ENCODE results near the gene CCDC12.

CCDC12 gene

DNA sequence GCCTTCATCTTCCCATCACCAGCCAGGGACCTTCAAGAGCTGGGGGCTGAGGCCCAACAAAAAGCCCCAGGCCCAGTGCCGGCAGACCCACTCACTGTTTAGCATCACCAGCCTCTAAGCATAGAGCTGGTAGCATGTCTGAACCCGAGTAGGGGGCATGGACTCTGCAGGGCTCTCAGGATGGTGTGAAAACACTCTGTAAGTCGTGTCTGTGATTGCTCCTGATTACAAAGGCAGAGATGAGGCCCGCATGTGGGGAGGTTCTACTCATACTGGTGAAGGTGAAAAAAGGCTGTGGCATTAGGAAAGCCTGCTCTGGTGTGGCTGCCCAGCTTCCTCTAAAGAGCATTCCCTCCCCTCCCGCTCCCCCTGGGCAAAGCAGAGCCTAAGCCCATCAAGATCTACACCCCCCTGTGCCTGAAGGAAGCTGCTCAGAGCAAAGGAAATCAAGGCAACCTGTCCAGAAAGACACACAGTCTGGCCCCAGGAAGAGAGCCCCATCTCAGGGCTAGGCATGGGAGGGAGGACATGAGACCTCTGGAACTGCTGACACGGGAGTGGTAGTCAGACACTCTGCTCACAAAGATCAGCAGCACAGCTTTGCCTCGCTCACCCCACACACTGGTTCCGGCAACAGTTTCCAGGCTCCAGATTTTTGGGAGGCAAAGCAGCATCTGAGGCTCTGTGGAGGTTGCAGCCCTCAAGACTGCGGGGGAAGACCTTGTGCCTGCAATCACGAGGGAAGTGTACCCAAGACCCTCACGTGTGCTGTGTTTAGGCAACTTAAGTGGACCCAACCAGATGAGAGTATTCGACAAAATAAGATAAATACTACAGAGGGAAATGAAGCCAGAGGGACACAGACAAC lies 36.7 kb downstream of the CCDC12 start:
- TF ChIP-seq FOXP2 (optimal IDR thresholded peaks at IDR 0.05; ENCODE audit: control extremely low read depth, extremely low read length, insufficient read depth) (no peak), EZH2 (IDR thresholded peaks at IDR 0.05) (no peak), POLR2AphosphoS5 (IDR thresholded peaks at IDR 0.05; ENCODE audit: borderline replicate concordance, low read depth, low read length) (no peak)
- Histone ChIP-seq H3K4me3 (no peak overlapping the region), H3K9ac (ENCODE audit: insufficient read length) (no peak overlapping the region), H3K27ac (no peak overlapping the region), H3K9me3 (ENCODE audit: low read depth, low read length) (no peaks in the 10 kb centered on the region), H3K36me3 (ENCODE audit: insufficient read depth, low read length) (no peaks in the 10 kb centered on the region; the same call in 1 of the 2 replicates)
- DNase-seq (ENCODE audit: low read depth, low spot score) = no peak

DNA sequence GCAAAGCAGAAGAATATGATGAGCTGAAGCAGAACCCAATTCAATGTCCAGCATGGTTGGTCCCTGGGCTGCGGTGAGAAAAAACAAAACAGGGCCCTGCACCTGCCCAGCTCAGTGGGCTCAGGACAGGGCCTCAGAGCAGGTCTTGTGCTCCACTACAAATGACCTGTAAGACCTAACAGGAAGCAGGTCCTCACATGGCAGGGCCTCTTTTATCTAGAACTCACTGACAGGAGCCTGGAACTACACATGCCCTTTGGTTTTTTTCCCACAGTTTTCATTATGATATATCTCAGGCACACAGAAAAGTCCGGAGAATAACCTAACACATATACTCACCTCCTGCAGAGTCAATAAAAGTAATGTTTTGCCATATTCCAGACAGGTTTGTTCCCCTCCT lies 38.4 kb downstream of the CCDC12 start:
- no peak for DNase-seq (ENCODE audit: low read depth, low spot score)
- Histone ChIP-seq H3K4me3 (no peak overlapping the region), H3K9me3 (ENCODE audit: low read depth, low read length) (no peaks in the 10 kb centered on the region), H3K9ac (ENCODE audit: insufficient read length) (no peak overlapping the region), H3K36me3 (ENCODE audit: insufficient read depth, low read length) (no peaks in the 10 kb centered on the region; the same call in 1 of the 2 replicates), H3K27ac (no peak overlapping the region)
- TF ChIP-seq POLR2AphosphoS5 (IDR thresholded peaks at IDR 0.05; ENCODE audit: borderline replicate concordance, low read depth, low read length) = no peak
- TF ChIP-seq EZH2 (IDR thresholded peaks at IDR 0.05) = no peak
- TF ChIP-seq FOXP2 (optimal IDR thresholded peaks at IDR 0.05; ENCODE audit: control extremely low read depth, extremely low read length, insufficient read depth) = no peak

DNA sequence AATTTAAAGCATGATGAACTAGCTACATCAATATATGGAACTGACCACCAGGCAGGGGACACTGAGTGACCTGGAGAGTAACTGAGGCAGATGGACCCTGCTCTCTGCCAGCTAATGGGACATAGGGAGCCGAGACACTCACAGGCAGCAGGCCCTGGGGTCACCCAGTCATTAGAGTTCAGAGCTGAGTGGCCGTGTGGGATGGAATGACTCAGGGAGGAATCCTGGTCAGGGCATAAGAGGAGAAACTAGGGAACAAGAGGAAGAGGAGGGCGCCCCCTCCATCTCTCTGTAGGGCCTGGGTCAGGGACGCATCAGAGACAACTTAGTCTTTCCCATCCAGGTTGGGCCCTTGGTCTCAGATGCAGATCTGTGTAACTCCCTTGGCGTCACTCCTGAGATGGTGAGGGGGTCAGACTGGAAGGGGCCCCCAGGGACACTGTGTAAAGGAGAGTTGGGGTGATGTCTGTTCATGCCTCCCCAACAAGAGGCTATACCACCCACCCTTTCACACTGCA lies 39.8 kb downstream of the CCDC12 start:
- no peak overlapping the region for H3K9ac ChIP-seq (ENCODE audit: insufficient read length)
- H3K4me3 ChIP-seq = no peak overlapping the region
- no peaks in the 10 kb centered on the region for H3K9me3 ChIP-seq (ENCODE audit: low read depth, low read length)
- no peak overlapping the region for H3K27ac ChIP-seq
- H3K36me3 ChIP-seq (ENCODE audit: insufficient read depth, low read length) = no peaks in the 10 kb centered on the region; the same call in 1 of the 2 replicates
- TF ChIP-seq EZH2 (IDR thresholded peaks at IDR 0.05) (no peak), POLR2AphosphoS5 (IDR thresholded peaks at IDR 0.05; ENCODE audit: borderline replicate concordance, low read depth, low read length) (no peak), FOXP2 (optimal IDR thresholded peaks at IDR 0.05; ENCODE audit: control extremely low read depth, extremely low read length, insufficient read depth) (no peak)
- DNase-seq (ENCODE audit: low read depth, low spot score) = no peak

DNA sequence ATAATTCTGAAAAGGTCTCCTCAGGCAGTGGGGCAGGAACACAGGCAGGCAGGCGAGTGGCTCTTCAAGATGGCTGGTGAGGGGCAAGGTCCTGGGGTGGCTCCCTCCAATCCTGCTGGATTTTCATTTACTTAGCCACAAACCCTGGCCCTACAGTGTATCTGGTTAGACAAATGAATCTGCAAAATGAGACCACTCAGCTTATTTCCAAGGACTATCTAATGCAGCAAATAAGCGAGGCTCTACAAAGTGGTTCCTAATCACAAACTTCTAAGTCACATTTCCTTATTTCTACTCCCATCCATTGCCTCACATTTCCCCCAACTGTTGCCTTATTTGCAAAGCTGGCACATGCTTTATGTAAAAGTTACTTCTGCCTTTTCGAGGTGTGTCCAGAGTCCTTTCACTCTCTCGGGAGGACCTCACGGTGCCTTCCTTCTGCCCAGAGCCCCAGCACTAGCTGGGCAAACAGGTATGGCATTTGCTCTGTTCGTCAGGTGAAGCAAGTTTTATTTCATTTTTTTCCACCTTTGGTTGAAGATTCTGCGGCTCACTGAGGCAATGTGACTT lies 40.5 kb downstream of the CCDC12 start:
- no peak overlapping the region for H3K9ac ChIP-seq (ENCODE audit: insufficient read length)
- DNase-seq (ENCODE audit: low read depth, low spot score) = no peak
- H3K4me3 ChIP-seq = no peak overlapping the region
- H3K36me3 ChIP-seq (ENCODE audit: insufficient read depth, low read length) = no peaks in the 10 kb centered on the region; the same call in 1 of the 2 replicates
- H3K9me3 ChIP-seq (ENCODE audit: low read depth, low read length) = no peaks in the 10 kb centered on the region
- H3K27ac ChIP-seq = peak overlapping the region; percentile 31; the same call in 1 of the 2 replicates
- TF ChIP-seq FOXP2 (optimal IDR thresholded peaks at IDR 0.05; ENCODE audit: control extremely low read depth, extremely low read length, insufficient read depth) = no peak
- no peak for TF ChIP-seq EZH2 (IDR thresholded peaks at IDR 0.05)
- no peak for TF ChIP-seq POLR2AphosphoS5 (IDR thresholded peaks at IDR 0.05; ENCODE audit: borderline replicate concordance, low read depth, low read length)

DNA sequence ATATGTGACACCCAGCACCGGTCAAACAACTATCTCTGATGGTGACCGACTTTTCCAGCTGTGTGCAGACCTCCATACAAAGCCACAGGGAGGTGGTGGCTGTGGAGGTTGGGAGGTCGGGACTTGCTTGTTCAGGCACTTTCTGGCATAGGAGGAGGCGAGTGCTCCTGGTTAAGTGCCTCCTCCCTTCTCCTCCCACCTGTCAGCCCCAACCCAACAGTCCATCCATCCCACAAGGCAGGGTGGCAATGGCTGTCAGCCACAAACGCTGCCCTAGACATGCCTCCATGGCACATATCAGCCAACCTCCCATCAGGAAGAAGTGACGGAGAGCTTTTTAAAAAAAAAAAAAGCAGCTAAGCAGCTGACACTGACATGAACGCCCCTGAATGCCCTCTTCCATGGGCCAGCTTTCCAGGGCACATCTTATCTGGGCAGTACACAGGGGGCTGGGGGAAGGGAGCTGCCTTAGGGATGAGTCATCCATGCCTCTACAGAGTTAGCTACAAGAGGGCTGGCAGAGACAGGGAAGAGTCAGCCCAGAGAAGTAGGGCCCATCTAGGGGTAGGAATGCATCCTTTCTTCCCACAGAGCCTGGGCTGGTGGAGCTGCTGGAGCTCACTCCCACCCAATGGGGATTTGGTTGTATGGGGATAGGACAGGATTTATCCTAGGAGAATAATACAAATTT lies 41.2 kb downstream of the CCDC12 start:
- Histone ChIP-seq H3K9ac (ENCODE audit: insufficient read length) (no peak overlapping the region), H3K4me3 (no peak overlapping the region), H3K27ac (peak overlapping the region; percentile 31; the same call in 1 of the 2 replicates), H3K9me3 (ENCODE audit: low read depth, low read length) (no peaks in the 10 kb centered on the region), H3K36me3 (ENCODE audit: insufficient read depth, low read length) (no peaks in the 10 kb centered on the region; the same call in 1 of the 2 replicates)
- TF ChIP-seq EZH2 (IDR thresholded peaks at IDR 0.05) (no peak), POLR2AphosphoS5 (IDR thresholded peaks at IDR 0.05; ENCODE audit: borderline replicate concordance, low read depth, low read length) (no peak), FOXP2 (optimal IDR thresholded peaks at IDR 0.05; ENCODE audit: control extremely low read depth, extremely low read length, insufficient read depth) (no peak)
- DNase-seq (ENCODE audit: low read depth, low spot score) = no peak

DNA sequence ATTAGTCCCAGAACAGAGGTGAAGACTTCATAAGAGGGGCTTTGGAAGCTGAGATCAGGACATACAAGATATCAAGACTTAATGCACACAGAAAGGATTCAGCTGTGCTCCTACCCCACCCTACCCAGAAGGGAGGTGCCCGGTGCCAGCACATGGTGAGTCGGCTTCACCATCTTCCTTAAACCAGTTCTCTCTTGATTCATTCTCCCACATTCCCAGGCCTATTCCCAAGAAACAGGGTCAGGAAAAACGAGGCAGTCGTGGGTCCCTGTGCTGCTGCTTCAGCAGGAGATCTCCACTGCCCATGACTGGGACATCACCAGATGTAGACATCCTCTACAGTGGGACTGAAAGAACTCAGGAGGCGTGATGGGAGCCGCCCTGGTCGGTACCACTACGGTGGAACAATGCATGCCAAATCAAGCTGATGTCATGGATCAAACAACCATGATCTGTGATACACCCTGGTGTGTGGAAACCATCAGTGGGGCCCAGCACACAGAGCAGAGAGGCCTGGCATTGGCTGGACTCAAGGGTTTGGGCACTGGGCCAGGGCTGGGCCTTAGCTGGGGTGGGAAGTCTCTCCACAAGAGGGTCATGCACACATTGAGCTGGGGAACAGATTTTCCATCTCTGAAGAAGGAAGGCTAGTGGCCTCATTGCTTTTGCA lies 41.9 kb downstream of the CCDC12 start:
- Histone ChIP-seq H3K36me3 (ENCODE audit: insufficient read depth, low read length) (no peaks in the 10 kb centered on the region; the same call in 1 of the 2 replicates), H3K9me3 (ENCODE audit: low read depth, low read length) (no peaks in the 10 kb centered on the region), H3K4me3 (no peak overlapping the region), H3K9ac (ENCODE audit: insufficient read length) (no peak overlapping the region), H3K27ac (peak overlapping the region; percentile 50)
- no peak for TF ChIP-seq POLR2AphosphoS5 (IDR thresholded peaks at IDR 0.05; ENCODE audit: borderline replicate concordance, low read depth, low read length)
- no peak for TF ChIP-seq EZH2 (IDR thresholded peaks at IDR 0.05)
- TF ChIP-seq FOXP2 (optimal IDR thresholded peaks at IDR 0.05; ENCODE audit: control extremely low read depth, extremely low read length, insufficient read depth) = no peak
- DNase-seq (ENCODE audit: low read depth, low spot score) = no peak

DNA sequence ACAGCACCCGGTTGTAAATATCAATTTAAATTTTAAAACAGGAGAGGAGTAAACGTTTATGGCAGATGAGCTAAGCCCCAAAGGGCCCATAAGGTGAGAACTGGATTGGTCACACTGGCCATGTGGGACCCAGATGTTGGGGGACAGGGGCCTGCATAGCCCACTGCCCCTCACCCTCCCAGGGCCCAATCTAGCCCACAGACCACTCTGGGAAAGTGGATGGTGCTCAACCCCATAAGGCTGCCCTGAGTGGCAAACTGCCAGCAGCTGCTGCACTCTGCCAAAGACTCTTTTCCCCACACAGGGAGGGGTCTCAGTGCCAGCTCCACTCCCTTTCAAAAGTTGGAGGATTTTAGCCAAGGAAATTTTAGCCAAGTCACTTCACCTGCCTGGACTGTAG lies 42.5 kb downstream of the CCDC12 start:
- Histone ChIP-seq H3K9ac (ENCODE audit: insufficient read length) (no peak overlapping the region), H3K36me3 (ENCODE audit: insufficient read depth, low read length) (peaks cover 4% of the 10 kb centered on the region), H3K27ac (no peak overlapping the region; the same call in 1 of the 2 replicates), H3K4me3 (no peak overlapping the region), H3K9me3 (ENCODE audit: low read depth, low read length) (no peaks in the 10 kb centered on the region)
- TF ChIP-seq POLR2AphosphoS5 (IDR thresholded peaks at IDR 0.05; ENCODE audit: borderline replicate concordance, low read depth, low read length) = no peak
- no peak for TF ChIP-seq EZH2 (IDR thresholded peaks at IDR 0.05)
- no peak for TF ChIP-seq FOXP2 (optimal IDR thresholded peaks at IDR 0.05; ENCODE audit: control extremely low read depth, extremely low read length, insufficient read depth)
- no peak for DNase-seq (ENCODE audit: low read depth, low spot score)

Measured in SK-N-MC (cell line).